ENCODE measurements around the gene STAG1.
A peak's percentile ranks its signal among the peaks of the same experiment; 100 is the strongest.
"Not testable (repeated sequence)": the region's sequence is repeated elsewhere in the genome, so short reads cannot be mapped to it uniquely, and the experiment has no call there.

The STAG1 gene

GRCh38 chr3:136576279-136577009 lies 175.7 kb downstream of the STAG1 start:
- no peak for DNase-seq

- no peak for DNase-seq
Measured at GRCh38 chr3:136567599-136568188, 184.5 kb downstream of the STAG1 start.

GRCh38 chr3:136564962-136565361 lies 187.2 kb downstream of the STAG1 start:
- not testable (repeated sequence) for DNase-seq

GRCh38 chr3:136562026-136562425 lies 190.2 kb downstream of the STAG1 start:
- no peak for DNase-seq

- no peak for DNase-seq
Measured at GRCh38 chr3:136559896-136560295, 192.3 kb downstream of the STAG1 start.

GRCh38 chr3:136549461-136549860 lies 202.7 kb downstream of the STAG1 start:
- DNase-seq: not testable (repeated sequence)

- DNase-seq: peak; percentile 16
Measured at GRCh38 chr3:136547293-136547692, 204.9 kb downstream of the STAG1 start.

GRCh38 chr3:136546720-136547119 lies 205.5 kb downstream of the STAG1 start:
- no peak for DNase-seq

GRCh38 chr3:136545664-136546268 lies 206.4 kb downstream of the STAG1 start:
- no peak for DNase-seq

- DNase-seq: no peak
Measured at GRCh38 chr3:136544532-136544931, 207.6 kb downstream of the STAG1 start.

GRCh38 chr3:136543385-136543784 lies 208.8 kb downstream of the STAG1 start:
- DNase-seq: no peak

GRCh38 chr3:136535906-136536305 lies 216.3 kb downstream of the STAG1 start:
- no peak for DNase-seq

- no peak for DNase-seq
Measured at GRCh38 chr3:136532766-136533165, 219.4 kb downstream of the STAG1 start.

GRCh38 chr3:136518102-136518501 lies 234.1 kb downstream of the STAG1 start:
- DNase-seq: no peak

GRCh38 chr3:136516656-136517055 lies 235.5 kb downstream of the STAG1 start:
- no peak for DNase-seq

- DNase-seq: no peak
Measured at GRCh38 chr3:136516095-136516494, 236.1 kb downstream of the STAG1 start.

- not testable (repeated sequence) for DNase-seq
Measured at GRCh38 chr3:136514533-136514932, 237.6 kb downstream of the STAG1 start.

GRCh38 chr3:136513367-136513766 lies 238.8 kb downstream of the STAG1 start:
- no peak for DNase-seq

GRCh38 chr3:136512381-136512780 lies 239.8 kb downstream of the STAG1 start:
- DNase-seq: no peak

GRCh38 chr3:136505676-136506075 lies 246.5 kb downstream of the STAG1 start:
- no peak for DNase-seq

GRCh38 chr3:136503056-136503455 lies 249.1 kb downstream of the STAG1 start:
- DNase-seq: no peak

GRCh38 chr3:136498919-136499447 lies 253.2 kb downstream of the STAG1 start:
- DNase-seq: no peak

- no peak for DNase-seq
Measured at GRCh38 chr3:136495213-136495612, 257.0 kb downstream of the STAG1 start.
